HEK293 (cell line): Measurements from ENCODE around the gene DMD.

Experiments
- CTCF ChIA-PET: fragments of 350-600 bp; formaldehyde crosslinking; extraction: SDS; loops from one replicate; lab custom pipeline; 2021; ENCODE audit warnings: antibody characterized with exemption; lab: Yijun Ruan, JAX
- POLR2A ChIA-PET: fragments of 300-600 bp; formaldehyde crosslinking; extraction: SDS; loops from one replicate; lab custom pipeline; 2020; ENCODE audit warnings: antibody characterized with exemption, inconsistent platforms; lab: Yijun Ruan, JAX
- H3K27ac ChIP-seq: fragments of 200-500 bp; sonication (Bioruptor generic); 2 replicates; pipeline ENCODE4 v1.5.1; 2014; ENCODE audit warnings: low read depth, low read length, control low read depth, inconsistent platforms; ENCODE audit errors: extremely low read depth
- H3K36me3 ChIP-seq, 2 experiments: fragments of 200-500 bp in 1 of 2; sonication (Bioruptor generic) in 1 of 2; 1 replicate in 1 of 2; 2 replicates in 1 of 2; pipeline ENCODE4 v1.5.1; 2014 to 2017; ENCODE audit warnings: inconsistent platforms in 2 of 2, low read length in 2 of 2; ENCODE audit not compliant: control insufficient read depth in 2 of 2, insufficient read depth in 1 of 2
- H3K4me1 ChIP-seq: fragments of 200-500 bp; sonication (Bioruptor generic); 2 replicates; pipeline ENCODE4 v1.5.1; 2014; ENCODE audit warnings: mild to moderate bottlenecking, low read length, inconsistent platforms; ENCODE audit not compliant: control insufficient read depth, insufficient read depth
- H3K4me3 ChIP-seq: 2 replicates; pipeline ENCODE4 v1.5.1; 2011; ENCODE audit warnings: low read depth, mild to moderate bottlenecking, control low read depth, low read length, moderate library complexity
- H3K9me3 ChIP-seq: fragments of 200-500 bp; sonication (Bioruptor generic); 2 replicates; pipeline ENCODE4 v1.5.1; 2014; ENCODE audit warnings: low read depth, low read length, inconsistent platforms; ENCODE audit not compliant: control insufficient read depth, insufficient read depth
- EGR2 ChIP-seq: fragments of 450-650 bp; formaldehyde crosslinking; IDR thresholded peaks from 2 replicates; pipeline ENCODE4 v1.5.1; 2016; ENCODE audit warnings: low read depth, missing biosample characterization, missing genetic modification characterization
- GFI1B ChIP-seq: fragments of 450-650 bp; formaldehyde crosslinking; IDR thresholded peaks from 2 replicates; pipeline ENCODE4 v1.5.1; 2016; ENCODE audit warnings: missing biosample characterization, missing genetic modification characterization
- GLI2 ChIP-seq: fragments of 450-650 bp; formaldehyde crosslinking; IDR thresholded peaks from 2 replicates; pipeline ENCODE4; 2017; ENCODE audit warnings: missing biosample characterization, missing genetic modification characterization, low read depth, borderline replicate concordance
- PATZ1 ChIP-seq: fragments of 450-650 bp; formaldehyde crosslinking; IDR thresholded peaks from 2 replicates; pipeline ENCODE4 v1.5.1; 2016; ENCODE audit warnings: missing biosample characterization, missing genetic modification characterization
- TCF7L2 ChIP-seq: IDR thresholded peaks from 2 replicates; pipeline ENCODE4 v1.6.1; 2011; ENCODE audit warnings: low read depth, mild to moderate bottlenecking, inconsistent platforms, low read length, moderate library complexity, borderline replicate concordance
- TRIM28 ChIP-seq: IDR thresholded peaks from 2 replicates; pipeline ENCODE4 v1.6.1; 2011; ENCODE audit warnings: low read length, control low read depth, borderline replicate concordance
- ZNF10 ChIP-seq: fragments of 450-650 bp; formaldehyde crosslinking; IDR thresholded peaks from 2 replicates; pipeline ENCODE4 v1.5.1; 2017; ENCODE audit warnings: missing biosample characterization, missing genetic modification characterization
- ZNF202 ChIP-seq: fragments of 450-650 bp; formaldehyde crosslinking; IDR thresholded peaks from 2 replicates; pipeline ENCODE4 v1.5.1; 2016; ENCODE audit warnings: missing biosample characterization, missing genetic modification characterization, borderline replicate concordance
- ZNF26 ChIP-seq: fragments of 450-650 bp; formaldehyde crosslinking; IDR thresholded peaks from 2 replicates; pipeline ENCODE4 v1.5.1; 2016; ENCODE audit warnings: missing biosample characterization, missing genetic modification characterization
- ZNF335 ChIP-seq: fragments of 450-650 bp; formaldehyde crosslinking; conservative IDR thresholded peaks from 2 replicates; pipeline ENCODE4 v1.5.1; 2016; ENCODE audit warnings: missing biosample characterization, missing genetic modification characterization
- ZNF391 ChIP-seq: fragments of 450-650 bp; formaldehyde crosslinking; IDR thresholded peaks from 2 replicates; pipeline ENCODE4 v1.5.1; 2016; ENCODE audit warnings: low read depth, missing biosample characterization, missing genetic modification characterization, borderline replicate concordance
- ZNF621 ChIP-seq: fragments of 450-650 bp; formaldehyde crosslinking; IDR thresholded peaks from 2 replicates; pipeline ENCODE4 v1.5.1; 2017; ENCODE audit warnings: missing biosample characterization, missing genetic modification characterization
- ZNF747 ChIP-seq: fragments of 450-650 bp; formaldehyde crosslinking; IDR thresholded peaks from 2 replicates; pipeline ENCODE4 v1.5.1; 2016; ENCODE audit warnings: missing biosample characterization, missing genetic modification characterization
- ZNF777 ChIP-seq: fragments of 450-650 bp; formaldehyde crosslinking; IDR thresholded peaks from 2 replicates; pipeline ENCODE4 v1.5.1; 2017; ENCODE audit warnings: missing biosample characterization, missing genetic modification characterization, borderline replicate concordance
- ZXDB ChIP-seq: fragments of 450-650 bp; formaldehyde crosslinking; IDR thresholded peaks from 2 replicates; pipeline ENCODE4 v1.5.1; 2016; ENCODE audit warnings: missing biosample characterization, missing genetic modification characterization
- TF ChIP-seq, protein P1 (sequence below): fragments of 450-650 bp; formaldehyde crosslinking; IDR thresholded peaks from 2 replicates; pipeline ENCODE4 v1.5.1; 2016; ENCODE audit warnings: missing biosample characterization, missing genetic modification characterization
- TF ChIP-seq, protein P2 (sequence below): fragments of 450-650 bp; formaldehyde crosslinking; optimal IDR thresholded peaks from 2 replicates; pipeline ENCODE3; 2016; ENCODE audit warnings: missing biosample characterization, mild to moderate bottlenecking, missing genetic modification characterization
- TF ChIP-seq, protein P3 (sequence below): fragments of 450-650 bp; formaldehyde crosslinking; IDR thresholded peaks from 2 replicates; pipeline ENCODE4 v1.5.1; 2016; ENCODE audit warnings: missing biosample characterization, missing genetic modification characterization, low read depth

DMD gene

GRCh38 chrX:31333165-31333831 lies 1878.1 kb downstream of the DMD start:
- POLR2A ChIA-PET: interaction anchor here (0.7 to 1.2 kb wide), 2 partner anchors 14 to 23 kb away, joined by 4 to 21 read pairs; no protein-coding TSS in a partner anchor
- Histone ChIP-seq H3K36me3 (no peaks in the 10 kb centered on the region), H3K9me3 (no peaks in the 10 kb centered on the region), H3K27ac (no peak overlapping the region), H3K4me3 (no peak overlapping the region)
- CTCF ChIA-PET: interaction anchor here (1.0 to 1.7 kb wide), 3 partner anchors 54 to 324 kb away, joined by 3 to 5 read pairs (median 5); no protein-coding TSS in a partner anchor
- TF ChIP-seq GFI1B (tag by site-specific recombination) (no peak), ZNF621 (tag by site-specific recombination) (no peak), GLI2 (tag by site-specific recombination) (no peak), ZNF391 (tag by site-specific recombination) (no peak), ZNF10 (tag by site-specific recombination) (no peak), ZNF777 (no peak), PATZ1 (tag by site-specific recombination) (no peak), ZXDB (tag by site-specific recombination) (no peak), ZNF26 (tag by site-specific recombination) (no peak), ZNF202 (tag by site-specific recombination) (no peak), ZNF747 (no peak), ZNF335 (tag by site-specific recombination) (no peak)
- TF ChIP-seq, protein P1, sequence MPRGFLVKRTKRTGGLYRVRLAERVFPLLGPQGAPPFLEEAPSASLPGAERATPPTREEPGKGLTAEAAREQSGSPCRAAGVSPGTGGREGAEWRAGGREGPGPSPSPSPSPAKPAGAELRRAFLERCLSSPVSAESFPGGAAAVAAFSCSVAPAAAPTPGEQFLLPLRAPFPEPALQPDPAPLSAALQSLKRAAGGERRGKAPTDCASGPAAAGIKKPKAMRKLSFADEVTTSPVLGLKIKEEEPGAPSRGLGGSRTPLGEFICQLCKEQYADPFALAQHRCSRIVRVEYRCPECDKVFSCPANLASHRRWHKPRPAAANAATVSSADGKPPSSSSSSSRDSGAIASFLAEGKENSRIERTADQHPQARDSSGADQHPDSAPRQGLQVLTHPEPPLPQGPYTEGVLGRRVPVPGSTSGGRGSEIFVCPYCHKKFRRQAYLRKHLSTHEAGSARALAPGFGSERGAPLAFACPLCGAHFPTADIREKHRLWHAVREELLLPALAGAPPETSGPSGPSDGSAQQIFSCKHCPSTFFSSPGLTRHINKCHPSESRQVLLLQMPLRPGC: no peak
- TF ChIP-seq, all 188 proteins: peak for 0
- peaks cover 12% of the 10 kb centered on the region for H3K4me1 ChIP-seq

DNA sequence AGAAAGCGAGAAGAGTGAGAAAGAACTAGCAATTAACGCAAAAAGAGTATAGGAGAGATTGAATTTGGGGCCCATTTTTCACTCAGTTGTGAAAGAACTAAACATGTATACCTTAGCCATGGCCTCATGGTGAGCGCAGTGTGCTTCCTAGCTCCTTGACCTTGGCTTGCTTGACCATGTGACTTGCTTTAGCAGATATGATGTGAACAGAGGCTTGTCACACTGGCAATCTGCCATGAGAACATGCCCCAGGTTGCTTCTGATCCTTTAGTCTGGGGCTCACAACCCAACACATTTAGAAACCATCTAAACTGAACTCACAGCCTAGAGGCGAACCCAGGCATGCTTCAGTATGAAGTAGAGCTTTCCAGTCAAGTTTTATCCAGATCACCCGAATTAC lies 1879.4 kb downstream of the DMD start:
- TF ChIP-seq, protein P2, sequence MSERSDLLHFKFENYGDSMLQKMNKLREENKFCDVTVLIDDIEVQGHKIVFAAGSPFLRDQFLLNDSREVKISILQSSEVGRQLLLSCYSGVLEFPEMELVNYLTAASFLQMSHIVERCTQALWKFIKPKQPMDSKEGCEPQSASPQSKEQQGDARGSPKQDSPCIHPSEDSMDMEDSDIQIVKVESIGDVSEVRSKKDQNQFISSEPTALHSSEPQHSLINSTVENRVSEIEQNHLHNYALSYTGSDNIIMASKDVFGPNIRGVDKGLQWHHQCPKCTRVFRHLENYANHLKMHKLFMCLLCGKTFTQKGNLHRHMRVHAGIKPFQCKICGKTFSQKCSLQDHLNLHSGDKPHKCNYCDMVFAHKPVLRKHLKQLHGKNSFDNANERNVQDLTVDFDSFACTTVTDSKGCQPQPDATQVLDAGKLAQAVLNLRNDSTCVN (tag by site-specific recombination): no peak
- TF ChIP-seq, protein P3, sequence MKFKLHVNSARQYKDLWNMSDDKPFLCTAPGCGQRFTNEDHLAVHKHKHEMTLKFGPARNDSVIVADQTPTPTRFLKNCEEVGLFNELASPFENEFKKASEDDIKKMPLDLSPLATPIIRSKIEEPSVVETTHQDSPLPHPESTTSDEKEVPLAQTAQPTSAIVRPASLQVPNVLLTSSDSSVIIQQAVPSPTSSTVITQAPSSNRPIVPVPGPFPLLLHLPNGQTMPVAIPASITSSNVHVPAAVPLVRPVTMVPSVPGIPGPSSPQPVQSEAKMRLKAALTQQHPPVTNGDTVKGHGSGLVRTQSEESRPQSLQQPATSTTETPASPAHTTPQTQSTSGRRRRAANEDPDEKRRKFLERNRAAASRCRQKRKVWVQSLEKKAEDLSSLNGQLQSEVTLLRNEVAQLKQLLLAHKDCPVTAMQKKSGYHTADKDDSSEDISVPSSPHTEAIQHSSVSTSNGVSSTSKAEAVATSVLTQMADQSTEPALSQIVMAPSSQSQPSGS (tag by site-specific recombination): no peak
- no peak for TF ChIP-seq EGR2 (tag by site-specific recombination)
- TF ChIP-seq TCF7L2: peak; percentile 42; the same call in 1 of the 2 replicates
- peak; percentile 85 for TF ChIP-seq TRIM28
- CTCF ChIA-PET: interaction anchor here (0.7 to 1.1 kb wide), 3 partner anchors 11 to 153 kb away, joined by 3 to 12 read pairs (median 3); no protein-coding TSS in a partner anchor
- Histone ChIP-seq H3K27ac (peak overlapping the region; percentile 2; the same call in 1 of the 2 replicates), H3K9me3 (no peaks in the 10 kb centered on the region), H3K4me3 (no peak overlapping the region), H3K4me1 (peaks cover 12% of the 10 kb centered on the region), H3K36me3 (no peaks in the 10 kb centered on the region)
- POLR2A ChIA-PET: no interaction called here
